Measurements from ENCODE around the gene TIAM2. TPM values are rescaled to one million over a fixed set of nuclear protein-coding genes. Genes with fewer than 3 reads are reported as not detected.

TIAM2 gene
- total RNA-seq, 1 donor, result 8.9 TPM

DNA sequence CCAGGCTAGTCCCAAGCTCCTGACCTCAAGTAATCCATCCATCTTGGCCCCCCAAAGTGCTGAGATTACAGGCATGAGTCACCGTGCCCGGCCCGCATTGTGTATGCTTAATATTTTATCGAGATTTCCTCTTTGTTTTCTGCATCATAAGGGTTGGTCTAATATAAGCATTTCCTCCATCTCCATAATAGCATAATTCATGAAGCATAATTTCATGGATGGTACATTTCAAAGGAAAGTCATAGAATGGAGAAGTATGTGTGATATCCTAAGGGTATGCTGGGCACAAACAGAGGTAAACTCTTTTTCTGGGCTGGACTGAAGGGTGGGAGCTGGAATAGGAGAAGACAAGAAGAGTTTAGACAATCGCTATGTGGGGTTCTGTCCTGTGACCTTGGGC, 17.5 kb upstream of the TIAM2 start:
- DNase-seq (ENCODE audit: low read depth), result no peak
- TF ChIP-seq, protein P1, sequence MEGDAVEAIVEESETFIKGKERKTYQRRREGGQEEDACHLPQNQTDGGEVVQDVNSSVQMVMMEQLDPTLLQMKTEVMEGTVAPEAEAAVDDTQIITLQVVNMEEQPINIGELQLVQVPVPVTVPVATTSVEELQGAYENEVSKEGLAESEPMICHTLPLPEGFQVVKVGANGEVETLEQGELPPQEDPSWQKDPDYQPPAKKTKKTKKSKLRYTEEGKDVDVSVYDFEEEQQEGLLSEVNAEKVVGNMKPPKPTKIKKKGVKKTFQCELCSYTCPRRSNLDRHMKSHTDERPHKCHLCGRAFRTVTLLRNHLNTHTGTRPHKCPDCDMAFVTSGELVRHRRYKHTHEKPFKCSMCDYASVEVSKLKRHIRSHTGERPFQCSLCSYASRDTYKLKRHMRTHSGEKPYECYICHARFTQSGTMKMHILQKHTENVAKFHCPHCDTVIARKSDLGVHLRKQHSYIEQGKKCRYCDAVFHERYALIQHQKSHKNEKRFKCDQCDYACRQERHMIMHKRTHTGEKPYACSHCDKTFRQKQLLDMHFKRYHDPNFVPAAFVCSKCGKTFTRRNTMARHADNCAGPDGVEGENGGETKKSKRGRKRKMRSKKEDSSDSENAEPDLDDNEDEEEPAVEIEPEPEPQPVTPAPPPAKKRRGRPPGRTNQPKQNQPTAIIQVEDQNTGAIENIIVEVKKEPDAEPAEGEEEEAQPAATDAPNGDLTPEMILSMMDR (IDR thresholded peaks at IDR 0.05; ENCODE audit: insufficient read depth, low read length), result no peak
- H3K4me3 ChIP-seq (ENCODE audit: low read depth, low read length), result no peak overlapping the region

DNA sequence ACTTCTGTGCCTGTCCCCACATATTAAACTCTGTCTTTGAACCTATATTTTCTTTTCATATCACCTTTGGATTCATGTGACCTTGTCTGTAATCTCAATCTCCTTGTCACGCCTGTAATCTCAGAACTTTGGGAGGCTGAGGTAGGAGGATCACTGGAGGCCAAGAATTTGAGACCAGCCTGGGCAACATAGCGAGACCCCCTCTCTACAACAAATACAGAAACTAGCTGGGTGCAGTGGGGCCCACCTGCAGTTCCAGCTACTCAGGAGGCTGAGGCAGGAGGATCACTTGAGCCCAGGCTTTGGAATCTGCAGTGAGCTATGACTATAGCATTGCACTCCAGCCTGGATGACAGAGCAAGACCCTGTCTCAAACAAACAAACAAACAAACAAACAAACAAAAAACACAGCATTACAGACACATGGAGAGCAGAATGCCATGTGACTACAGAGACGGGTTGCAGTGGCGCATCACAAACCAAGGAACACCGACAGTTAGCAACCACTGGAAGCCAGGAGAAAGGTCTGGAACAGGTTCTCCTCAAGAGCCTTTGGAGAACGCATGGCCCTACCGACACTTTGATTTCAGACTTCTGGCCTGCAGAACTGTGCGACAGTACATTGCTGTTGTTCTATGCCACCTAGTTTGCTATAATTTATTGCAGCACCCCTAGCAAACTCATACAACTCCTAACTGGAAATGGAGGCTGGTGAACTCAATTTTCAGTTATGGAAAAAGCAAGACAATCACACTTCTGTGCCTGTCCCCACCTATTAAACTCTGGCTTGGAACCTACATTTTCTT, 14.6 kb upstream of the TIAM2 start:
- DNase-seq (ENCODE audit: low read depth), result no peak
- TF ChIP-seq, protein P1 (IDR thresholded peaks at IDR 0.05; ENCODE audit: insufficient read depth, low read length), result no peak
- H3K4me3 ChIP-seq (ENCODE audit: low read depth, low read length), result no peak overlapping the region

DNA sequence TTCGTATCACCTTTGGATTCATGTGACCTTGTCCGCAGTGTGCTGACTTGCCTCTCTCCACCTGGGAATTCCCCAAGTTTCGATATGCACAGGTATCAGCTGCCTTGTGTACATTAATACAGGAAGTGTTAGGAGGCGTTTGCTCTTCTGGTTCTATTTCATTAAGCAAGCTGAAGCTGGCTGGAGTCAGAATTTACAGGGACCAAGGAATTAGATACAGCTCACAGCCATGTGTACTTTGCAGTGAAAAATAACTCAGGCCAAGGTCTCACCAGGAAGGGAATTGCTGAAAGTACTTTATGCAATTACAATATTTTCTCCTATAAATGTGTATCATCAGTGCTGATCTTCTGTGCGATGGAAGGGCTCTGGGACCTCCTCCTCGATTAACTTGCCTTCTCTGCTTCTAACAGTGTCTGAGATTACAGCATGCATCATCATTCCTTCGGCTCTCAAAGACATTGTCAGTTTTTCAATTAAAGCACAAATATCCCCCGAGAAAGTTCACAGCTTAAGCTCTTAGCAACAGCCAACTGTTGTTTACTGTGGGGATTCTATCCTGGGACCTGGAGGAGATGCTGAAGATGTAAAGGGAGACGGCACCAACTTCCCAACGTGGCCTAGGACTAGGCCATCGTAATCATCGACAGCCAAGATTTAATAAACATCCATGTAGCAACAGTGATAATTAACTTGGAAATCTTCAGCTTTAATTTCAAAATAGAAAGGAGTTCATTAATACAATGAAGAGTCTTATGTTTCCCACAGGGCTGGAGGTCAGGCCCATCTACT, 13.8 kb upstream of the TIAM2 start:
- DNase-seq (ENCODE audit: low read depth), result no peak
- TF ChIP-seq, protein P1 (IDR thresholded peaks at IDR 0.05; ENCODE audit: insufficient read depth, low read length), result no peak
- H3K4me3 ChIP-seq (ENCODE audit: low read depth, low read length), result no peak overlapping the region

DNA sequence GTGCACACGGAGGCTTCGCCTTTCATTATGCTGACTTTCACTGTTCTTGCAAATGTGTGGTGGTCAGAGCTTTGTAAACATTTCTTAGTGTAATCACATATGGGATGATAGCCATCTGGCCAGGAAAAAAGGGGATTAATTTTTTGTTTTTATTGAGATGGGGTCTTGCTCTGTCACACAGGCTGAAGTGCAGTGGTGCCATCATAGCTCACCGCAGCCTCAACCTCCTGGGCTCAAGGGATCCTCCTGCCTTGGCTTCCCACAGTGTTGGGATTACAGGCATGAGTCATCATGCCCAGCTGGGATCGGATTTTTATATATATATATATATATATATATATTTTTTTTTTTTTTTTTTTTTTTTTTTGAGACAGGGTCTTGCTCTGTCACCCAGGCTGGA, 11.0 kb upstream of the TIAM2 start:
- no peak overlapping the region for H3K4me3 ChIP-seq (ENCODE audit: low read depth, low read length)
- TF ChIP-seq, protein P1 (IDR thresholded peaks at IDR 0.05; ENCODE audit: insufficient read depth, low read length), result no peak
- DNase-seq (ENCODE audit: low read depth), result no peak

DNA sequence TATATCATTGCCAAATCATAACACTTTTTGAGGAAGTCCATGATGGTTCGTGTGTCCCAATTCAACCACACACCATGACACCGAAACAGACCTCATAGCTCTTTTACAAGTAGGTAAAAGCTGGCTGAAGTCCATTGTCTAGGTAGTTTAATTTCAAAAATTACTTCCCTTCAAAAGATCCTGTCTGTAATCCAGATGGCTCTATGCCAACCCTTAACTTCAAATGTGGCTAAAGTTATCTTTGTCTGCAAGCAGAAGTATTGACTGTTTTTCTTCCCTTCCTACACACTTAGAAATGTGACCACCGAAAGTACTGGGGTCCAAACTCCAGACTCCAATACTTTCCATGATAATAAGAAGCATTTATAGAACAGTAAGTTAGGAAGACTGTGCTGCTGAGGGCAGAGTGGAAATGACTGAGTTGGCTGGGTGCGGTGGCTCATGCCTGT, 8.3 kb upstream of the TIAM2 start:
- TF ChIP-seq, protein P1 (IDR thresholded peaks at IDR 0.05; ENCODE audit: insufficient read depth, low read length), result no peak
- no peak for DNase-seq (ENCODE audit: low read depth)

DNA sequence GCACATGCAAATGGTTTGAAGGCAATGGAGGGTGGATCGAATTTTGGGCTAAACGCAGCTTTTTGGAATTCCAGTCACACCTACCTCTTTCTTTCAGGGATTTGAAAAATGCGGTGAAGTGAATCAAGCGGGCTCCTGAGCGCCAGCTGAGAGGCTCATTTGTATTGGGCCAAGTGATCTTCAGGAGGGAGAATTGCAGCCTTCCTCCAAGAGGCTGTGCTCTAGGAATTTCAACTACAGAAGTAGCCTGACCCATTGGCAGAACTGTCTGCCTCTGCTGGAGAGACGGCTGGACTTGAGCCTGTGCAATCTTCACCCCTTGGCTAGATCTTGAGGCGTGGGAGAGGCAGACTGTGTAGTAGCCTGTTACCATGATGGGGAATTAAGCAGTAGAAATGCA, 5.7 kb upstream of the TIAM2 start:
- TF ChIP-seq, protein P1 (IDR thresholded peaks at IDR 0.05; ENCODE audit: insufficient read depth, low read length), result no peak
- no peak for DNase-seq (ENCODE audit: low read depth)
- H3K4me3 ChIP-seq (ENCODE audit: low read depth, low read length), result no peak overlapping the region

More for the DNA sequence above, 8.3 kb upstream of the TIAM2 start:
- no peak overlapping the region for H3K4me3 ChIP-seq (ENCODE audit: low read depth, low read length)
